Glutamatergic neuron (in vitro differentiated cells): Measurements from ENCODE around the gene DDX20. TPM values are rescaled to one million over a fixed set of nuclear protein-coding genes. Genes with fewer than 3 reads are reported as not detected.

Source experiments
- DNase-seq: peaks from one replicate; pipeline ENCODE4 v3.0.0; 2022
- H3K27ac Mint-ChIP-seq: one replicate; pipeline ENCODE4 v1.8.0; 2020; ENCODE audit warnings: mild to moderate bottlenecking, mixed read lengths, inconsistent platforms; ENCODE audit not compliant: unreplicated experiment
- H3K27me3 Mint-ChIP-seq: one replicate; pipeline ENCODE4 v1.8.0; 2020; ENCODE audit warnings: mild to moderate bottlenecking, moderate library complexity, mixed read lengths, inconsistent platforms; ENCODE audit not compliant: unreplicated experiment
- H3K36me3 Mint-ChIP-seq: one replicate; pipeline ENCODE4 v1.8.0; 2020; ENCODE audit warnings: mild to moderate bottlenecking, mixed read lengths, inconsistent platforms; ENCODE audit not compliant: unreplicated experiment
- H3K4me1 Mint-ChIP-seq: one replicate; pipeline ENCODE4 v1.8.0; 2020; ENCODE audit warnings: mild to moderate bottlenecking, low read depth, mixed read lengths, inconsistent platforms; ENCODE audit not compliant: unreplicated experiment
- H3K4me3 Mint-ChIP-seq: one replicate; pipeline ENCODE4 v1.8.0; 2020; ENCODE audit warnings: mild to moderate bottlenecking, mixed read lengths, inconsistent platforms; ENCODE audit not compliant: unreplicated experiment
- H3K9me3 Mint-ChIP-seq: one replicate; pipeline ENCODE4 v1.8.0; 2020; ENCODE audit warnings: mild to moderate bottlenecking, moderate library complexity, mixed read lengths, inconsistent platforms; ENCODE audit not compliant: unreplicated experiment
- total RNA-seq: library from RNA; stranded (reverse); fragmentation: NEBNext Ultra II Directional; extraction: Animal tissue kit (Norgen Biotek cat#: 25700); gene quantifications from one replicate; pipeline ENCODE4 v1.2.1, GENCODE V29; 2021; ENCODE audit not compliant: unreplicated experiment
- TF ChIP-seq, protein P1 (sequence below): fragments of 200-600 bp; sonication (generic); IDR thresholded peaks from one replicate; pipeline ENCODE4 v1.5.0; 2021; ENCODE audit not compliant: partially characterized antibody, unreplicated experiment

Gene DDX20
- total RNA-seq, 1 donor from 2014 or later = 17.3 TPM

DNA sequence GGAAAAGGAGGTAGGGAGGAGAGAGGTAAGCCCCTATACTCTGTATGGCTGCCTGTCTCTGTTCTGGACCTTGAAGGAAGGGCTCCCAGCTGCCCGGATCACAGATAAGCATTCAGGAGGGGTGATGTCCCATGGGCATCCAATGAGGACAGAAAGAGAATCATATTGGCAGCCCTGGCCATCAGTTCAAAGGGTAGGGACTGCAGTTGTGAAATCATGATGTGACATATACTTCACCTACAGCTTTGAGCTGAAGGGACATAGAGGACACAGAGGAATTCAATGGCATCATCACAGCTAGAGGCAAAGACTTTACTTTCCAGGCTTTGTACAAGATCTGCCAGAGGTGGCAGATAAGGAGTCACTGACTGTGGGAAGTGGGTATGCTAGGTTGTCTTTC, 21.6 kb downstream of the DDX20 start:
- Mint-ChIP-seq H3K4me1 (peaks cover 2% of the 10 kb centered on the region), H3K36me3 (no peaks in the 10 kb centered on the region), H3K27me3 (no peaks in the 10 kb centered on the region), H3K9me3 (peaks cover 2% of the 10 kb centered on the region), H3K4me3 (no peak overlapping the region), H3K27ac (no peak overlapping the region)
- TF ChIP-seq, protein P1, sequence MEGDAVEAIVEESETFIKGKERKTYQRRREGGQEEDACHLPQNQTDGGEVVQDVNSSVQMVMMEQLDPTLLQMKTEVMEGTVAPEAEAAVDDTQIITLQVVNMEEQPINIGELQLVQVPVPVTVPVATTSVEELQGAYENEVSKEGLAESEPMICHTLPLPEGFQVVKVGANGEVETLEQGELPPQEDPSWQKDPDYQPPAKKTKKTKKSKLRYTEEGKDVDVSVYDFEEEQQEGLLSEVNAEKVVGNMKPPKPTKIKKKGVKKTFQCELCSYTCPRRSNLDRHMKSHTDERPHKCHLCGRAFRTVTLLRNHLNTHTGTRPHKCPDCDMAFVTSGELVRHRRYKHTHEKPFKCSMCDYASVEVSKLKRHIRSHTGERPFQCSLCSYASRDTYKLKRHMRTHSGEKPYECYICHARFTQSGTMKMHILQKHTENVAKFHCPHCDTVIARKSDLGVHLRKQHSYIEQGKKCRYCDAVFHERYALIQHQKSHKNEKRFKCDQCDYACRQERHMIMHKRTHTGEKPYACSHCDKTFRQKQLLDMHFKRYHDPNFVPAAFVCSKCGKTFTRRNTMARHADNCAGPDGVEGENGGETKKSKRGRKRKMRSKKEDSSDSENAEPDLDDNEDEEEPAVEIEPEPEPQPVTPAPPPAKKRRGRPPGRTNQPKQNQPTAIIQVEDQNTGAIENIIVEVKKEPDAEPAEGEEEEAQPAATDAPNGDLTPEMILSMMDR = no peak
- DNase-seq = no peak

DNA sequence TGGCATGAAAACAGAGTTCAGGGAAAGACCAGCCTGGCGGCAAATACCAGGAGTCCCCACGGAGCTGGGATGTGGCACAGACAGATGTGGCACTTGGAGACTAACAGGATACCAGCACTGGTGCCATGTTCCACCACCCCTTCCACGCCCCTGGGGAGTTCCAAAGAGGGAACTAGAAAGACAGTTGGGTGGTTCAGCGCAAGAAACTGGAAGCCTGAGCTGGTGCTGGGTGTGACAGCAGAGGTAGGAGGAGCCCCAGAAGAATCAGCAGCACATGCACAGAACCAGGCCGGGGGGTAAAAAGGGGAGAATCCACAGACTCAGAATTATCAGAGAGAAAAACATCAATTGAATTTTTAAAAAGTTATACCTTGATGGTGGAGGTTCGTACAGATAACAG, 22.4 kb downstream of the DDX20 start:
- DNase-seq = no peak
- Mint-ChIP-seq H3K4me1 (peaks cover 2% of the 10 kb centered on the region), H3K4me3 (no peak overlapping the region), H3K27me3 (no peaks in the 10 kb centered on the region), H3K9me3 (peaks cover 2% of the 10 kb centered on the region), H3K27ac (no peak overlapping the region), H3K36me3 (no peaks in the 10 kb centered on the region)
- TF ChIP-seq, protein P1 = no peak

DNA sequence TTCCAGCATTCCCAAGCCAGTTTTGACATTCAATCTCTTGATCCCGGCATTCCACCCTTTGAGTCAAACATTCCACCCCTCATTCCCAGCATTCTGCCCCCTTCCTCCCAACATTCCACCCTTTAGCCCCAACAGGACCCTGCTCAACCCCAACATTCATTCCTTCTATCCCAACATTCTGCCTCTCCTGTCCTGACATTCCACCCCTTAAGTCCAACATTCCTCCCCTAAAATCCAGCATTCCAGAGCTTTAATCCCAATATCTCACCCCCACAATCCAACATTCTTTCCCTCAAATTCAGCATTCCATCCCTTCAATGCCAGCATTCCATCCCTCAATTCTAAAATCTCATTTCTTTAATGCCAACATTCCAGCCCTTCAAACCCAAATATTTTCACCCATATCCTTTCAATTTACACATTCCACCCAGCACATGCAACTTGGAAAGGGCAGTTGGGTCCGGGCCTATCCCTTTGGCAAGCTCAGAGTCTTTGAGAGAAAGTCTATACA, 22.9 kb downstream of the DDX20 start:
- no peak overlapping the region for H3K4me3 Mint-ChIP-seq
- H3K27ac Mint-ChIP-seq = no peak overlapping the region

DNA sequence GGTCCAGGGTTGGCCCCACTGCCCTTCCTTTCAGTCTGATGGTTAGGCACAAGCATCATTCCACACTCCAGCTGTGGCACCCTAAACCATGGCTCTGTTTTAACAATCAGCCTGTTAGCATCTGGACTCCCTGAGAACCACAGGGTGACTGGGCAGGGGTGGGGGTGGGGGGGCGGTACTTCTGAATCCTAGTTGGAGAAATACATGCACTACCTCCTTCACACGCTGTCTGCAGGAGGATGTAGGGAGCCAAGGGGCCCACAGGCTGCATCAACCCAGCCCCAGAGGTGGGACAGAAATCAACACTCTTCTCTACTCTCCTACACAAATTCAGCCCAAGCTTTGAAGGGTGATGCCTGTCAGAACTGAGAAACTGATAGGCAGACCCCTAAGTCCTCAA, 23.8 kb downstream of the DDX20 start:
- Mint-ChIP-seq H3K36me3 (no peaks in the 10 kb centered on the region), H3K4me3 (no peak overlapping the region), H3K9me3 (peaks cover 3% of the 10 kb centered on the region), H3K27ac (no peak overlapping the region), H3K4me1 (peaks cover 2% of the 10 kb centered on the region), H3K27me3 (no peaks in the 10 kb centered on the region)
- no peak for DNase-seq
- TF ChIP-seq, protein P1 = no peak

More for the DNA sequence above, 22.9 kb downstream of the DDX20 start:
- Mint-ChIP-seq H3K4me1 (peaks cover 2% of the 10 kb centered on the region), H3K36me3 (no peaks in the 10 kb centered on the region), H3K9me3 (peaks cover 2% of the 10 kb centered on the region), H3K27me3 (no peaks in the 10 kb centered on the region)
- DNase-seq = no peak
- TF ChIP-seq, protein P1 = no peak

DNA sequence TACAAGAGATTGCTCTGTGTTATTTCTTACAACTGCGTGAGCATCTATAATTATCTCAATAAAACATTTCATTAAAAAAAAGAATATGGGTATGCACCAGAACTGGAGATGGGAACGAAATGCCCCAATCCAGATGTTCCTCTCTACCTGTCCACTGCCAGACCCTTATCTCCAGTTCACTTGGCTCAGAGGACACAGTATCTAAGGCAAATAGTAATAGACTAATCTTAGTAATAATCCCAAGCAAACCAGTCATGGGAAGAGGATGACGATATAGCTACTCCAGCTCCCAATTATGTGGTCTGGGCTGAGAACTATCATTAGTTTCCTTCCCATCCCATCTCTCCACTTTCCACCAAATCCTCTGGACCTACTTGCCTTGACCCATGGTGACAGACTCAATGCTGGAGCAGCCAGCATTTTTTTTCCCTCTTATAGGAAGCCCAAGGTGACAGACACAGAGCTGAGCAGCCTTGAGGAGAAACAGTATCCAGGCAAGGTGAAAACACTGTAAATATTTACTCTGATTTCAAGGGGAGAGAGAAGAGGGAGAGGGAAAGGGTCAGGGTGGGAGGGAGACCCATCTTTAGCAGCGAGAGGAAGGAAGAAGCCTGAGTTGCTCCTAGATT, 28.7 kb downstream of the DDX20 start:
- TF ChIP-seq, protein P1 = no peak
- Mint-ChIP-seq H3K9me3 (peaks cover 9% of the 10 kb centered on the region), H3K36me3 (no peaks in the 10 kb centered on the region), H3K4me3 (no peak overlapping the region), H3K27me3 (peaks cover 5% of the 10 kb centered on the region), H3K27ac (peak overlapping the region; percentile 11), H3K4me1 (peaks cover 19% of the 10 kb centered on the region)
- DNase-seq = no peak
